ENCODE data around the gene CDC42BPA. TPM values are rescaled to one million over a fixed set of nuclear protein-coding genes. Genes with fewer than 3 reads are reported as not detected.
"Not testable (repeated sequence)": the region's sequence is repeated elsewhere in the genome, so short reads cannot be mapped to it uniquely, and the experiment has no call there.

CDC42BPA gene
- total and polyA plus RNA-seq, 4 experiments from 2014 or later = 0.49 to 0.72 TPM; not detected in 2

GRCh38 chr1:227357171-227357926 is 39.1 kb upstream of the CDC42BPA start:
- ChIA-PET POLR2A (ENCODE audit: partially characterized antibody) (no interaction called here), CTCF (ENCODE audit: partially characterized antibody) (no interaction called here)
- H3K4me3 Mint-ChIP-seq = no peak overlapping the region
- intact Hi-C loops (cut with micrococcal nuclease) = no loop called here
- Histone ChIP-seq H3K36me3 (ENCODE audit: insufficient read depth, low read length) (no peaks in the 10 kb centered on the region), H3K4me3 (ENCODE audit: low read length in 2 of 2) (no peak overlapping the region), H3K9me3 (ENCODE audit: control insufficient read depth in 1 of 2, low read length in 2 of 2) (no peaks in the 10 kb centered on the region), H3K27ac (ENCODE audit: low read depth, low read length) (no peak overlapping the region), H3K4me1 (ENCODE audit: insufficient read depth, low read length) (no peaks in the 10 kb centered on the region), H3K27me3 (ENCODE audit: insufficient read depth, low read length) (no peaks in the 10 kb centered on the region)
- H3K27ac Mint-ChIP-seq = no peak overlapping the region
- H3K27me3 Mint-ChIP-seq = peaks cover 9 to 11% of the 10 kb centered on the region in 2 donors
- no peaks in the 10 kb centered on the region for H3K36me3 Mint-ChIP-seq
- DNase-seq = no peak
- H3K4me1 Mint-ChIP-seq = no peaks in the 10 kb centered on the region
- peaks cover 0 to 1% (median 0%) of the 10 kb centered on the region in 8 donors for H3K9me3 Mint-ChIP-seq

- no peaks in the 10 kb centered on the region for H3K9me3 ChIP-seq (ENCODE audit: control insufficient read depth in 1 of 2, low read length in 2 of 2)
- Mint-ChIP-seq H3K4me3 (no peak overlapping the region), H3K36me3 (no peaks in the 10 kb centered on the region), H3K27ac (no peak overlapping the region), H3K4me1 (no peaks in the 10 kb centered on the region), H3K9me3 (peaks cover 0 to 1% (median 0%) of the 10 kb centered on the region in 8 donors), H3K27me3 (peaks cover 7 to 9% of the 10 kb centered on the region in 2 donors)
- no peak overlapping the region for H3K27ac ChIP-seq (ENCODE audit: low read depth, low read length)
- POLR2A ChIA-PET (ENCODE audit: partially characterized antibody) = no interaction called here
- DNase-seq = no peak
- H3K36me3 ChIP-seq (ENCODE audit: insufficient read depth, low read length) = no peaks in the 10 kb centered on the region
- intact Hi-C loops (cut with micrococcal nuclease) = no loop called here
- CTCF ChIA-PET (ENCODE audit: partially characterized antibody) = no interaction called here
- no peak overlapping the region for H3K4me3 ChIP-seq (ENCODE audit: low read length in 2 of 2)
- H3K4me1 ChIP-seq (ENCODE audit: insufficient read depth, low read length) = no peaks in the 10 kb centered on the region
- H3K27me3 ChIP-seq (ENCODE audit: insufficient read depth, low read length) = no peaks in the 10 kb centered on the region
Observed at GRCh38 chr1:227356620-227357146, 38.4 kb upstream of the CDC42BPA start.

DNA sequence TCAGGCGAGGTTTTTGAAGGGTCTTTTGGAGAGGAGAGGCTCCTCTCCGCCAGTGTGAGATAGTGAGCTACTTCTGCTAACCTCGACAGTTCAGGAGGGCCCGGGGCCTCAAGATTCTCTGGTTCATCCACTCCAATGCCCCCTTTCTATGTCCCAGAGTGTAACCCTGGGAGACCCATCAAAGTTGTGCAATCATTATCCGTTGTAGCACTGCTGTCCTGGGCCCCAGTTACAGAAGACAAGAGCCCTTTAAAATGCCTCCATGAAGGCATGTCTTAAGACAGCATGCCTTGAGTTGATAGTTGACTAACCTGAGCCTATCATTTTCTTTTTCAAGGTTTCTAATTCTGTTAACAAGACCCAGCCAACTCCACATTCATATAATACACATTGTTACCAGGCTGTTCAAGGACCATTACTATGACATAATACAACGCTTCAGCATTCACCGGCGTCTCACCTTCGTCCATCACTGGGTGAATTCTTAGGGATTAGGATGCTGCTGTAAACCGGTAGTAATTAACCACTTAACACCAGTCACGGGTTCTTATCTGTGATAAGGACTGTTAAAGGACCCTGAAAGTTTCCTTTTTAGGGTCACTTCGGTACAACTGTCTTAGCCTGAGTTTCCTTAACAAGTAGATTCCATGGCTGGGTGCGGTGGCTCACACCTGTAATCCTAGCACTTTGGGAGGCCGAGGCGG is 37.4 kb upstream of the CDC42BPA start:
- H3K36me3 ChIP-seq (ENCODE audit: insufficient read depth, low read length) = no peaks in the 10 kb centered on the region
- no peak overlapping the region for H3K4me3 ChIP-seq (ENCODE audit: low read length in 2 of 2)
- no peaks in the 10 kb centered on the region for H3K4me1 ChIP-seq (ENCODE audit: insufficient read depth, low read length)
- Mint-ChIP-seq H3K36me3 (no peaks in the 10 kb centered on the region), H3K9me3 (peaks cover 0 to 1% (median 0%) of the 10 kb centered on the region in 8 donors), H3K4me1 (no peaks in the 10 kb centered on the region), H3K4me3 (no peak overlapping the region), H3K27ac (no peak overlapping the region), H3K27me3 (peaks cover 9 to 13% of the 10 kb centered on the region in 2 donors)
- no peaks in the 10 kb centered on the region for H3K9me3 ChIP-seq (ENCODE audit: control insufficient read depth in 1 of 2, low read length in 2 of 2)
- H3K27me3 ChIP-seq (ENCODE audit: insufficient read depth, low read length) = no peaks in the 10 kb centered on the region
- no peak overlapping the region for H3K27ac ChIP-seq (ENCODE audit: low read depth, low read length)
- POLR2A ChIA-PET (ENCODE audit: partially characterized antibody) = no interaction called here
- intact Hi-C loops (cut with micrococcal nuclease) = no loop called here
- CTCF ChIA-PET (ENCODE audit: partially characterized antibody) = no interaction called here
- no peak for DNase-seq

DNA sequence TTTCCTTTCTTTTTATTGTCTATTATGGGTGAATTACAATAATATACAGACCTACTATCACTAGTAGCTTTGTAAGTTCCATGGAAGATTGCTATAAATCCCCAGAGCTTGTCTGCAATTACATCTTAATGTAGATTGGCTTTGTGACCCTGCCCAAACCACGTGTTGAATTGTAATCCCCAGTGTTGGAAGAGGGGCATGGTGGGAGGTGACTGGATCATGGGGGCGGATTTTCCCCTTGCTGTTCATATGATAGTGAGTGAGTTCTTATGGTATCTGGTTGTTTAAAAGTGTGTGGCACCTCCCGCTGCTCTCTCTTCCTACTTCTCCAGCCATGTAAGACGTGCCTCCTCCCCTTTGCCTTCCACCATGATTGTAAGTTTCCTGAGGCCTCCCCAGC is 34.9 kb upstream of the CDC42BPA start:
- Histone ChIP-seq H3K36me3 (ENCODE audit: insufficient read depth, low read length) (no peaks in the 10 kb centered on the region), H3K9me3 (ENCODE audit: control insufficient read depth in 1 of 2, low read length in 2 of 2) (no peaks in the 10 kb centered on the region), H3K4me1 (ENCODE audit: insufficient read depth, low read length) (no peaks in the 10 kb centered on the region), H3K4me3 (ENCODE audit: low read length in 2 of 2) (no peak overlapping the region), H3K27ac (ENCODE audit: low read depth, low read length) (no peak overlapping the region), H3K27me3 (ENCODE audit: insufficient read depth, low read length) (no peaks in the 10 kb centered on the region)
- H3K27ac Mint-ChIP-seq = no peak overlapping the region
- ChIA-PET POLR2A (ENCODE audit: partially characterized antibody) (no interaction called here), CTCF (ENCODE audit: partially characterized antibody) (no interaction called here)
- H3K4me3 Mint-ChIP-seq = no peak overlapping the region
- no peaks in the 10 kb centered on the region for H3K4me1 Mint-ChIP-seq
- DNase-seq = no peak
- H3K27me3 Mint-ChIP-seq = peaks cover 7 to 15% of the 10 kb centered on the region in 2 donors
- no peaks in the 10 kb centered on the region for H3K36me3 Mint-ChIP-seq
- H3K9me3 Mint-ChIP-seq = no peaks in the 10 kb centered on the region
- intact Hi-C loops (cut with micrococcal nuclease) = no loop called here

DNA sequence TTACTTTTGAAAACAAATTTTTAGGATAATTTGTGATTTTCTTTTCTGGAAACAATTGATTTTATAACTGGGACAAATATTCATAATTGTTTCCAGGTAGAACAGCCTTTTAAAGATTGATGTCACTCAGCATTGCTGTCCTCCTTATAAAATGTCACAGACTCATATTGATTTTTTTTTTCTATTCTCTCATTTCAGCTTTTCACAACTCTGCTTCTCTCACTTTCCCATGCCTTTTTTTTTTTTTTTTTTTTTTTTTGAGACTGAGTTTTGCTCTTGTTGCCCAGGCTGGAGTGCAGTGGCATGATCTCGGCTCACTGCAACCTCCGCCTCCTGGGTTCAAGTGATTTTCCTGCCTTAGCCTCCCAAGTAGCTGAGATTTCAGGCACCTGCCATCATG is 33.9 kb upstream of the CDC42BPA start:
- POLR2A ChIA-PET (ENCODE audit: partially characterized antibody); H3K27ac Mint-ChIP-seq; CTCF ChIA-PET (ENCODE audit: partially characterized antibody): not testable (repeated sequence)

DNA sequence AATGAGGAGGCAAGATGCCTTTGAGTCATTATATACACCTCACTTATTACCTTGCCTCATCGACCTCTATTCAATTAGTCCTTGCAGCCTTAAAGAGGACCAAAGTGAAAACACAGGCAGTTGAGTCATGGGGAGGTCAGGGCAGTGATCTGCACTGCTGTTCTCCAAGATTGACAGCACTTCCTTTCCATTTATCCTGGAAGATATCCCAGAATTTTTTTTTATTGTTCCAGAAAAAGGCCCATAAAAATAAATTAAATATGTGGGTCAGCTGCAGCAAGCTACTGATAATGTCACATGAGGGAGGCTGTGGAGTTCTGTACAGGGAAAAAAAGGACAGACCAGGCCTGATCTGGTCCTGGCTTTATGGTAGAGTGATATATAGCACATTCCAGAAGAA is 33.2 kb upstream of the CDC42BPA start:
- intact Hi-C loops (cut with micrococcal nuclease) = no loop called here
- ChIA-PET POLR2A (ENCODE audit: partially characterized antibody) (no interaction called here), CTCF (ENCODE audit: partially characterized antibody) (interaction anchor here (0.6 kb wide), 1 partner anchor 1365 kb away, joined by 3 read pairs; no protein-coding TSS in a partner anchor)
- no peaks in the 10 kb centered on the region for H3K36me3 ChIP-seq (ENCODE audit: insufficient read depth, low read length)
- H3K27me3 ChIP-seq (ENCODE audit: insufficient read depth, low read length) = no peaks in the 10 kb centered on the region
- no peaks in the 10 kb centered on the region for H3K4me1 Mint-ChIP-seq
- H3K36me3 Mint-ChIP-seq = no peaks in the 10 kb centered on the region
- H3K9me3 ChIP-seq (ENCODE audit: control insufficient read depth in 1 of 2, low read length in 2 of 2) = no peaks in the 10 kb centered on the region
- H3K27ac Mint-ChIP-seq = no peak overlapping the region
- H3K4me3 ChIP-seq (ENCODE audit: low read length in 2 of 2) = no peak overlapping the region
- H3K27me3 Mint-ChIP-seq = peaks cover 7 to 14% of the 10 kb centered on the region in 2 donors
- H3K27ac ChIP-seq (ENCODE audit: low read depth, low read length) = no peak overlapping the region
- no peak overlapping the region for H3K4me3 Mint-ChIP-seq
- H3K4me1 ChIP-seq (ENCODE audit: insufficient read depth, low read length) = no peaks in the 10 kb centered on the region
- H3K9me3 Mint-ChIP-seq = no peaks in the 10 kb centered on the region
- no peak for DNase-seq

More for the DNA sequence above, 33.9 kb upstream of the CDC42BPA start:
- H3K27ac ChIP-seq (ENCODE audit: low read depth, low read length); H3K4me3 ChIP-seq (ENCODE audit: low read length in 2 of 2); H3K9me3 Mint-ChIP-seq; H3K36me3 ChIP-seq (ENCODE audit: insufficient read depth, low read length); H3K36me3 Mint-ChIP-seq; H3K4me1 Mint-ChIP-seq; H3K4me3 Mint-ChIP-seq; DNase-seq; H3K9me3 ChIP-seq (ENCODE audit: control insufficient read depth in 1 of 2, low read length in 2 of 2); H3K27me3 ChIP-seq (ENCODE audit: insufficient read depth, low read length); H3K4me1 ChIP-seq (ENCODE audit: insufficient read depth, low read length); intact Hi-C loops (cut with micrococcal nuclease): not testable (repeated sequence)
- peaks cover 7 to 15% of the 10 kb centered on the region in 2 donors for H3K27me3 Mint-ChIP-seq

GRCh38 chr1:227349967-227350366 is 31.7 kb upstream of the CDC42BPA start:
- H3K27me3 ChIP-seq (ENCODE audit: insufficient read depth, low read length) = no peaks in the 10 kb centered on the region
- no peak for DNase-seq
- ChIA-PET CTCF (ENCODE audit: partially characterized antibody) (no interaction called here), POLR2A (ENCODE audit: partially characterized antibody) (no interaction called here)
- H3K4me3 Mint-ChIP-seq = no peak overlapping the region
- no peak overlapping the region for H3K27ac ChIP-seq (ENCODE audit: low read depth, low read length)
- no peaks in the 10 kb centered on the region for H3K4me1 ChIP-seq (ENCODE audit: insufficient read depth, low read length)
- no peaks in the 10 kb centered on the region for H3K4me1 Mint-ChIP-seq
- H3K9me3 Mint-ChIP-seq = no peaks in the 10 kb centered on the region
- no peaks in the 10 kb centered on the region for H3K36me3 Mint-ChIP-seq
- H3K4me3 ChIP-seq (ENCODE audit: low read length in 2 of 2) = no peak overlapping the region
- H3K36me3 ChIP-seq (ENCODE audit: insufficient read depth, low read length) = no peaks in the 10 kb centered on the region
- intact Hi-C loops (cut with micrococcal nuclease) = no loop called here
- H3K9me3 ChIP-seq (ENCODE audit: control insufficient read depth in 1 of 2, low read length in 2 of 2) = no peaks in the 10 kb centered on the region
- H3K27ac Mint-ChIP-seq = no peak overlapping the region
- H3K27me3 Mint-ChIP-seq = peaks cover 4 to 16% of the 10 kb centered on the region in 2 donors

Data from CD4-positive, alpha-beta memory T cell (primary cell).